Keratinocyte (primary cell): Measurements from ENCODE around the gene SH2B2.

ENCODE experiments used
- EZH2 ChIP-seq: IDR thresholded peaks from one replicate; pipeline ENCODE4 v1.6.1; 2012; ENCODE audit warnings: inconsistent platforms, mild to moderate bottlenecking, low read length, moderate library complexity
- TF ChIP-seq, protein P1 (sequence below), 3 experiments: IDR thresholded peaks in 1 of 3; conservative IDR thresholded peaks in 1 of 3; optimal IDR thresholded peaks in 1 of 3; 2 replicates in 2 of 3; 3 replicates in 1 of 3; pipeline versions ENCODE3 to v1.5.1; 2011; ENCODE audit warnings: low read length in 3 of 3, mild to moderate bottlenecking in 3 of 3, moderate library complexity in 2 of 3, control low read depth in 1 of 3, inconsistent platforms in 1 of 3; ENCODE audit not compliant: insufficient read depth in 2 of 3; ENCODE audit errors: extremely low read depth in 1 of 3

DNA sequence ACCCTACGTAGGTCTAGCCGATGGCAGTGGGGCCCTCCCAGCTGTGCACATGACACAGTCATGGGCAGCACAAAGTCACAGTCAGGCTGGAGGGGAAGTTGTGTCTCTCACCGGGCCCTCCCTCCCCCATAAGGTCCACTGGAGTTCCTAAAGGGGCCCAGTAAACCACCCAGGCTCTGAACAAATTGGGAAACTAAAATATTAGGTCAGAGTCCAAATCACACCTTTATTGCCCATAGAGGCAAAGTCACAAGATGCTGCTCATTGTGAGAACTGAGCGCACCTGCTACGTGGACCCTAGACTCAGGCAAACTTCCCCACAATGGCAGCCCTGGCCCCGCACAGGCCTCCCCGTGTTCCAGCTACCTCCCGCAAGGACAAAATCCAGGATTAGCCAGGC is 45.2 kb upstream of the SH2B2 start:
- TF ChIP-seq, protein P1, sequence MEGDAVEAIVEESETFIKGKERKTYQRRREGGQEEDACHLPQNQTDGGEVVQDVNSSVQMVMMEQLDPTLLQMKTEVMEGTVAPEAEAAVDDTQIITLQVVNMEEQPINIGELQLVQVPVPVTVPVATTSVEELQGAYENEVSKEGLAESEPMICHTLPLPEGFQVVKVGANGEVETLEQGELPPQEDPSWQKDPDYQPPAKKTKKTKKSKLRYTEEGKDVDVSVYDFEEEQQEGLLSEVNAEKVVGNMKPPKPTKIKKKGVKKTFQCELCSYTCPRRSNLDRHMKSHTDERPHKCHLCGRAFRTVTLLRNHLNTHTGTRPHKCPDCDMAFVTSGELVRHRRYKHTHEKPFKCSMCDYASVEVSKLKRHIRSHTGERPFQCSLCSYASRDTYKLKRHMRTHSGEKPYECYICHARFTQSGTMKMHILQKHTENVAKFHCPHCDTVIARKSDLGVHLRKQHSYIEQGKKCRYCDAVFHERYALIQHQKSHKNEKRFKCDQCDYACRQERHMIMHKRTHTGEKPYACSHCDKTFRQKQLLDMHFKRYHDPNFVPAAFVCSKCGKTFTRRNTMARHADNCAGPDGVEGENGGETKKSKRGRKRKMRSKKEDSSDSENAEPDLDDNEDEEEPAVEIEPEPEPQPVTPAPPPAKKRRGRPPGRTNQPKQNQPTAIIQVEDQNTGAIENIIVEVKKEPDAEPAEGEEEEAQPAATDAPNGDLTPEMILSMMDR (optimal IDR thresholded peaks at IDR 0.05 in 1 of 3, IDR thresholded peaks at IDR 0.05 in 1 of 3, conservative IDR thresholded peaks at IDR 0.05 in 1 of 3; ENCODE audit: extremely low read depth in 1 of 3, insufficient read depth in 2 of 3, low read length in 3 of 3), result no peak
- TF ChIP-seq EZH2, result no peak
